Activated naive CD4-positive, alpha-beta T cell treated with anti-CD3 and anti-CD28 coated beads, Interleukin-2, amount 10 ng/mL, durations not matched to agents 7 days and 5 days (primary cell): ENCODE data around the gene MCMBP.
A peak's percentile ranks its signal among the peaks of the same experiment; 100 is the strongest.

Experiments
- CTCF ChIA-PET: fragments of 350-600 bp; sonication (Branson Sonifier 250); formaldehyde crosslinking; loops from one replicate; lab custom pipeline; 2021; ENCODE audit warnings: antibody characterized with exemption; lab: Charles Lee
- DNase-seq: peaks from one replicate; pipeline ENCODE4 v3.0.0-alpha.2; 2020
- H3K27ac Mint-ChIP-seq: one replicate; pipeline ENCODE4 v1.8.0; 2021; ENCODE audit warnings: mild to moderate bottlenecking, moderate library complexity, mixed read lengths
- H3K27me3 Mint-ChIP-seq: one replicate; pipeline ENCODE4 v1.8.0; 2021; ENCODE audit warnings: mild to moderate bottlenecking, mixed read lengths
- H3K36me3 Mint-ChIP-seq: one replicate; pipeline ENCODE4 v1.8.0; 2021; ENCODE audit warnings: mixed read lengths
- H3K4me1 Mint-ChIP-seq: one replicate; pipeline ENCODE4 v1.8.0; 2021; ENCODE audit warnings: mixed read lengths
- H3K4me3 Mint-ChIP-seq: one replicate; pipeline ENCODE4 v1.8.0; 2021; ENCODE audit warnings: mild to moderate bottlenecking, moderate library complexity, mixed read lengths
- H3K9me3 Mint-ChIP-seq: one replicate; pipeline ENCODE4 v1.8.0; 2021; ENCODE audit warnings: mixed read lengths

The MCMBP gene

GRCh38 chr10:119831656-119832055 lies 41.0 kb downstream of the MCMBP start:
- no peaks in the 10 kb centered on the region for H3K27me3 Mint-ChIP-seq
- no peak for DNase-seq
- peaks cover 10% of the 10 kb centered on the region for H3K4me1 Mint-ChIP-seq
- H3K9me3 Mint-ChIP-seq, result no peaks in the 10 kb centered on the region
- no peak overlapping the region for H3K27ac Mint-ChIP-seq
- H3K36me3 Mint-ChIP-seq, result peaks cover 71% of the 10 kb centered on the region
- H3K4me3 Mint-ChIP-seq, result no peak overlapping the region
- CTCF ChIA-PET, result no interaction called here

GRCh38 chr10:119830851-119831250 lies 41.8 kb downstream of the MCMBP start:
- CTCF ChIA-PET, result interaction anchor here (1.7 kb wide), 1 partner anchor 29 kb away, joined by 5 read pairs; no protein-coding TSS in a partner anchor
- Mint-ChIP-seq H3K27me3 (no peaks in the 10 kb centered on the region), H3K27ac (no peak overlapping the region)

GRCh38 chr10:119829429-119829828 lies 43.2 kb downstream of the MCMBP start:
- peaks cover 9% of the 10 kb centered on the region for H3K4me1 Mint-ChIP-seq
- no peak overlapping the region for H3K4me3 Mint-ChIP-seq
- no peaks in the 10 kb centered on the region for H3K27me3 Mint-ChIP-seq
- no peak overlapping the region for H3K27ac Mint-ChIP-seq
- no peaks in the 10 kb centered on the region for H3K9me3 Mint-ChIP-seq
- CTCF ChIA-PET, result interaction anchor here (1.7 kb wide), 1 partner anchor 30 kb away, joined by 5 read pairs; no protein-coding TSS in a partner anchor
- H3K36me3 Mint-ChIP-seq, result peaks cover 60% of the 10 kb centered on the region
- DNase-seq, result no peak

More at GRCh38 chr10:119830851-119831250, 41.8 kb downstream of the MCMBP start:
- Mint-ChIP-seq H3K36me3 (peaks cover 68% of the 10 kb centered on the region), H3K4me1 (peaks cover 10% of the 10 kb centered on the region), H3K4me3 (no peak overlapping the region), H3K9me3 (no peaks in the 10 kb centered on the region)
- no peak for DNase-seq

DNA sequence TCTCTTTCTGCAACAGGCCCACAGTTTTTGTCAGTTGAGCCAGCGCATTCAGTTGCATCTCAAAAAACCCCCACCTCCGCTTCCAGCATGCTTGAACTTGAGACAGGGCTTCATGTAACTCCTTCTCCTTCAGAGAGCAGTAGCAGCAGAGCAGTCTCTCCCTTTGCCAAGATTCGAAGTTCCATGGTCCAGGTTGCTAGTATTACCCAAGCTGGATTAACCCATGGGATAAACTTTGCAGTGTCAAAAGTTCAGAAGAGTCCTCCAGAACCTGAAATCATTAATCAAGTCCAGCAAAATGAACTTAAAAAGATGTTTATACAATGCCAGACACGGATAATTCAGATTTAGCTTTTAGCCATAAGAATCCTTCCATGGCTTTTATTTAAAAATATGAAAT lies 45.2 kb downstream of the MCMBP start:
- Mint-ChIP-seq H3K4me3 (no peak overlapping the region), H3K27ac (no peak overlapping the region), H3K36me3 (peaks cover 46% of the 10 kb centered on the region), H3K4me1 (no peaks in the 10 kb centered on the region), H3K9me3 (no peaks in the 10 kb centered on the region), H3K27me3 (no peaks in the 10 kb centered on the region)
- CTCF ChIA-PET, result no interaction called here
- DNase-seq, result no peak

- CTCF ChIA-PET, result no interaction called here
- Mint-ChIP-seq H3K4me3 (no peak overlapping the region), H3K27ac (peak overlapping the region; percentile 7), H3K9me3 (no peaks in the 10 kb centered on the region), H3K4me1 (no peaks in the 10 kb centered on the region), H3K27me3 (no peaks in the 10 kb centered on the region), H3K36me3 (peaks cover 39% of the 10 kb centered on the region)
- no peak for DNase-seq
These were observed 45.9 kb downstream of the MCMBP start for GRCh38 chr10:119826771-119827170.

DNA sequence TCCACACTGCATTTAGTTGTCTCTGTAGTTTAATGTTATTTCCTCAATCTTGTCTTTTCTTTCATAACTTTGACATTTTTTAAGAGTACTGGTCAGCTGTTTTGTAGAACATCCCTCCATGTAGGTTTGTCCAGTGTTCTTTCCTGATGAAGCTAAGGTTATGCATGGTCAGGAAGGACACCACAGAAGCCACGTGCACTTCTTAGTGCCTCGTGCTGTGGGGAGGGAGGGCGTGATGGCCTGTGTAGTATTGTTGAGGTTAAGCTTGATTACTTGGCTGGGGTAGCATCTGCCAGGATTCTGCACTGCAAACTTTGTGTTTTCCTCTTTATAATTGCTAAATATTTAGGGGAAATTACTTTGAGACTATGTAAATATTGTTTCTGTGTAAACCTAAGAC lies 48.3 kb downstream of the MCMBP start:
- H3K36me3 Mint-ChIP-seq, result peaks cover 27% of the 10 kb centered on the region
- no peak for DNase-seq
- H3K4me3 Mint-ChIP-seq, result no peak overlapping the region
- no peaks in the 10 kb centered on the region for H3K4me1 Mint-ChIP-seq
- no peak overlapping the region for H3K27ac Mint-ChIP-seq
- no peaks in the 10 kb centered on the region for H3K9me3 Mint-ChIP-seq
- no peaks in the 10 kb centered on the region for H3K27me3 Mint-ChIP-seq
- CTCF ChIA-PET, result no interaction called here

DNA sequence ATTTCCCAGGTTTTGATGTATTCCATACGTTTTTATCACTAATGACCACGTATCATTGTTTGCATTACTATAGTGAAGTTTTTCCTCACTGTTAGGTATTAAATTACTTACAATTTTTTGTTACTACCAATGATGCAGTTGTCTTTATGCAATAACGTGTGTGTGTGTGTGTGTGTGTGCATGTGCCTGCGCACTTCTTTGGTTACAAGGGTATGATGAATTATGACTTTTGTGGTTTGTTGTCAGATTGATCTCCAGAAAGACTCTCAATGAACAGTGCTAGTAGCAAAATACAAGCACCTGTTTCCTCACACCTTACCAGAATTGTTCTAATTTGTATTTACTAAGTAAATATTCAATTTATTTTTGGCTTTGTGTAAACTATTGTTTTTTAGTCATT lies 51.5 kb downstream of the MCMBP start:
- Mint-ChIP-seq H3K36me3 (peaks cover 5% of the 10 kb centered on the region), H3K4me3 (no peak overlapping the region), H3K27me3 (no peaks in the 10 kb centered on the region), H3K9me3 (no peaks in the 10 kb centered on the region), H3K4me1 (no peaks in the 10 kb centered on the region), H3K27ac (no peak overlapping the region)
- CTCF ChIA-PET, result no interaction called here
- no peak for DNase-seq

DNA sequence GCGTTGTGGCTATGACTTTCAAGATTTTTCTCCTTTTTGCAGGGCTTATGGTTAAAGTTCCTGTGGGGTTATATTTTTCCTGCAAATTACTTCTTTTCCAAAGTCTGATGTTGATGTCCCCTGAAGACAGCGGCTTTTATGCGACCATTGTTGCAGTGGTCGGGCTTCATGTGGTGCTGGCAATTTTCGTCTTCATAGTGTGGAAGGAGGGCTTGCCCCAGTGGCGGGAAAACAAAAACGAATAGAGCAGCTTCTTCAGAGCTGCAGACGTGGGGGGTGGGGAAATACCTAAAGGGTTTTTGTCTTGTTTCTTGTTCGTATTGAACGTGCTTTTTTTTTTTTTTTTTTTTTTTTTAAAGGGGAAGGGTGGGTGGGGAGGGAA lies 53.8 kb downstream of the MCMBP start:
- H3K27ac Mint-ChIP-seq, result no peak overlapping the region
- CTCF ChIA-PET, result no interaction called here

DNA sequence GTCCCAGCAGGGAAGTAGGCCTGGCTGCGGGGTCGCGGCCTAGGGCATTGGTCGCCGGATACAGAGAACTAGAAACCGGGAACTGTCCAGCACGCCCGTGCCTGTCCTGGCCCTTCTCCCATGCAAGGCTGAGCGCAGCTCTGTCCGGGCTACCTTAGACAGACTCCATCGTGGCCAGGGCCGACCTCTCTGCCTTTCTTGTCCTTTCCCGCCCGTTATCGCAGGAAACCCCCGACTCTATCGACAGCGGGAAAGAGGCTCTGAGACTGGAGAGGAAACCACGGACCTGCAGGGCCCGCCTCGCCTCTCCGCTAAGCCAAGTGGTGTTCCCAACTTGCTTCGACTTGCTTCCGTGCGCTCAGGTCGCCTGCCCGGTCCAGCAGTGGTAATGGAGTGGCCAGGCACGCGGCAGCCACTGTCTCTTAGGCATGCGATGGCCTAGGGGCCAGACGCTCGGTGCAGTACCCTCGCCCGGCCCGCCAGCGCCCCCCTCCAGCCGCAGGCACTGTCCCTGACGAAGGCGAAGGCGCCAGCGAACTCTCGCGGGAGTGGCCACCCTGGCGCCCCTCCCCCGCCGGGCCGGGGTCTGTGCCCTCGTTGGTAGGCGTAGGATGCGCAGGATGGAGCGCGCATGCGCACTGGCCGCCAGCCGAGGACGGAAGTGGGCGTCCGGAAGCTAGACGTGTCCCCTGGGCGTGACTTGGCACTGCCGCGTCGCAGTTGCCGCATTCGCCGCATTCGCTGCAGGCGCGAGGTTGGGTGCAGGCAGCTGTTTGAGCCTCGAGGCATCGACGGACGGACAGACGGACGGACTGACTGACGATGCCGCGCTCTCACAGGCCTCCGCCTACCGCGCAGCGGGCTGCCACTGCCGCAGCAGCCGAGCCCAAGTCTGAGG lies 54.4 kb downstream of the MCMBP start:
- peak; percentile 27 for DNase-seq
- no peaks in the 10 kb centered on the region for H3K27me3 Mint-ChIP-seq
- H3K9me3 Mint-ChIP-seq, result no peaks in the 10 kb centered on the region
- no peaks in the 10 kb centered on the region for H3K4me1 Mint-ChIP-seq
- no peak overlapping the region for H3K4me3 Mint-ChIP-seq
- no peak overlapping the region for H3K27ac Mint-ChIP-seq
- peaks cover 6% of the 10 kb centered on the region for H3K36me3 Mint-ChIP-seq
- CTCF ChIA-PET, result no interaction called here

More for the DNA sequence above, 53.8 kb downstream of the MCMBP start:
- DNase-seq, result no peak
- no peak overlapping the region for H3K4me3 Mint-ChIP-seq
- H3K27me3 Mint-ChIP-seq, result no peaks in the 10 kb centered on the region
- no peaks in the 10 kb centered on the region for H3K9me3 Mint-ChIP-seq
- no peaks in the 10 kb centered on the region for H3K4me1 Mint-ChIP-seq
- H3K36me3 Mint-ChIP-seq, result peaks cover 4% of the 10 kb centered on the region

DNA sequence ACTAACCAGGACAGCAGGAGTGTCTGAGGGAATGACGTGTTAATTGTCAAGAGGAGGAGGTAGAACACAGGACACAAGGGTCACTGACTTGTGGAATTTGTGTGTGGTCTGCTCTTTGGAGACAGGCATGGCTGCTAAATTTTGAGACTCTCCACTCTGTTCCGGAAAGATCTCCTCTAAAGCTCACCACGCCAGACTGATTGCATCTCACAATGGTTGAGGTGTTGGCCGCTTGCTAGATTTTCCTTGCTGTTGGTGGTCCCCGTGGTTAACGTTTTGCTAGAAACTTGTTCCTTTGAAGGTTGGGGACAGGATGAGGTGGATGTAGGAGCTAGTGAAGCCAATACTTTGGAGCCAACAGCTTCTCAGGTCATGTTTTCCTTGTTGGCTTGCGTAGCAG lies 57.0 kb downstream of the MCMBP start:
- Mint-ChIP-seq H3K27ac (no peak overlapping the region), H3K4me3 (no peak overlapping the region), H3K36me3 (peaks cover 6% of the 10 kb centered on the region), H3K4me1 (no peaks in the 10 kb centered on the region), H3K9me3 (no peaks in the 10 kb centered on the region), H3K27me3 (no peaks in the 10 kb centered on the region)
- CTCF ChIA-PET, result interaction anchor here (0.7 kb wide), 1 partner anchor 49 kb away, joined by 3 read pairs; no protein-coding TSS in a partner anchor
- DNase-seq, result no peak

DNA sequence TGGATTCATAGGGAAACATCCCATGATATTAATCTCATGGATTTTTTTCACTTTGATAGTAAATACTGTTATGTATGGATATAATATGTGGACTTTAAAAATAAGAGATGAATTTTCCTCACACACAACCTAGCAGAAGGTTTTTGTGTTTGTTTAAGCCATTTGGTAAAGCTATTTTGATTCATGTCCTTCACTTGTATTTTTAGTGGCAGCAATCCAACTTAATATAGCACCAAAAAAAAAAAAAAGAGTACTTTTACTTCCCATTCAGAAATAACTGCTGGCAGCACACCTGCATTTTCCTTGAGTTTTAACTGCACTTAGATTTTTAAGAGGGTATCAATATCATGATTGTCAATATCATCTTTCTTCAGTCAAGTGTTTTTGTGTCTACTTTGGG lies 60.0 kb downstream of the MCMBP start:
- H3K4me3 Mint-ChIP-seq, result no peak overlapping the region
- H3K4me1 Mint-ChIP-seq, result peaks cover 3% of the 10 kb centered on the region
- H3K27ac Mint-ChIP-seq, result no peak overlapping the region

GRCh38 chr10:119811122-119811521 lies 61.5 kb downstream of the MCMBP start:
- no peaks in the 10 kb centered on the region for H3K9me3 Mint-ChIP-seq
- DNase-seq, result no peak
- peaks cover 3% of the 10 kb centered on the region for H3K4me1 Mint-ChIP-seq
- H3K27ac Mint-ChIP-seq, result no peak overlapping the region
- no peaks in the 10 kb centered on the region for H3K27me3 Mint-ChIP-seq
- CTCF ChIA-PET, result interaction anchor here (0.9 kb wide), 1 partner anchor 128 kb away, joined by 4 read pairs; no protein-coding TSS in a partner anchor
- H3K36me3 Mint-ChIP-seq, result peaks cover 2% of the 10 kb centered on the region
- no peak overlapping the region for H3K4me3 Mint-ChIP-seq

More for the DNA sequence above, 60.0 kb downstream of the MCMBP start:
- H3K27me3 Mint-ChIP-seq, result no peaks in the 10 kb centered on the region
- CTCF ChIA-PET, result no interaction called here
- no peaks in the 10 kb centered on the region for H3K9me3 Mint-ChIP-seq
- DNase-seq, result no peak
- peaks cover 3% of the 10 kb centered on the region for H3K36me3 Mint-ChIP-seq

DNA sequence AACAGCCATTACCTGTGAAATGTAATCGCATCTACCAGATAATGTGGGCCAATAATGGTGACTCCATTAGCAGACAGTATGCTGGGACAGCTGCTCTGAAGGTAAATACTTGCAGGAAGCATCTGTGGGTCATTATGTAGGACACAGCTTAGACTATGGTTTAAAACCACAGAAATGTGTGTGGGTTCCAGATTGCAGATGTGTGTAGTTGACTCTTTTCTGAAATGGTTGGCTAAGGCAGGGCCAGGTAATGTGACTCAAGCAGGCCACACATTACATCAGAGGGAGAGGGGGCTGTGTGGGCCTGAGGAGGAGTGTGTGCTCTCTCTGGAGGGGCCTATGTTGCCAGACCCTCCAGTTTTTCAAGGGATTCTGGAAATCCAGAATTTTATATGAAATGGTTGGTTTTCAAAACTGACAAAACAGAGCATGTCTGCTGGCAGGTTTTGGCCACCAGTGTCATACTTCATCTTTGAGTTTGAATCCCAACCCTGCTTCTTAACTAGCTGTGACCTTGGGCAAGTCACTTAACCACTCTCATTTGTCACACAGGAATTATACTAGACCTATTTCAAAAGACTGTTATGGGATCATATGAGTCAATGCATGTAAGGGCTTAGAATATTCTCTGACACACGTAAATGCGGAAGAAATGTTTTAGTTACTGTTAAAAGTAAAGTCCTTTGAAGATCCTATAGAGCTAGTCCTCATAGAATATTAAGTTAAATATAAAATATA lies 64.5 kb downstream of the MCMBP start:
- H3K9me3 Mint-ChIP-seq, result no peaks in the 10 kb centered on the region
- H3K36me3 Mint-ChIP-seq, result no peaks in the 10 kb centered on the region
- peaks cover 3% of the 10 kb centered on the region for H3K4me1 Mint-ChIP-seq
- H3K4me3 Mint-ChIP-seq, result no peak overlapping the region
- no peak for DNase-seq
- CTCF ChIA-PET, result interaction anchor here (0.8 to 1.7 kb wide), 3 partner anchors 18 to 51 kb away, joined by 4 to 5 read pairs (median 4); no protein-coding TSS in a partner anchor
- no peak overlapping the region for H3K27ac Mint-ChIP-seq
- no peaks in the 10 kb centered on the region for H3K27me3 Mint-ChIP-seq

DNA sequence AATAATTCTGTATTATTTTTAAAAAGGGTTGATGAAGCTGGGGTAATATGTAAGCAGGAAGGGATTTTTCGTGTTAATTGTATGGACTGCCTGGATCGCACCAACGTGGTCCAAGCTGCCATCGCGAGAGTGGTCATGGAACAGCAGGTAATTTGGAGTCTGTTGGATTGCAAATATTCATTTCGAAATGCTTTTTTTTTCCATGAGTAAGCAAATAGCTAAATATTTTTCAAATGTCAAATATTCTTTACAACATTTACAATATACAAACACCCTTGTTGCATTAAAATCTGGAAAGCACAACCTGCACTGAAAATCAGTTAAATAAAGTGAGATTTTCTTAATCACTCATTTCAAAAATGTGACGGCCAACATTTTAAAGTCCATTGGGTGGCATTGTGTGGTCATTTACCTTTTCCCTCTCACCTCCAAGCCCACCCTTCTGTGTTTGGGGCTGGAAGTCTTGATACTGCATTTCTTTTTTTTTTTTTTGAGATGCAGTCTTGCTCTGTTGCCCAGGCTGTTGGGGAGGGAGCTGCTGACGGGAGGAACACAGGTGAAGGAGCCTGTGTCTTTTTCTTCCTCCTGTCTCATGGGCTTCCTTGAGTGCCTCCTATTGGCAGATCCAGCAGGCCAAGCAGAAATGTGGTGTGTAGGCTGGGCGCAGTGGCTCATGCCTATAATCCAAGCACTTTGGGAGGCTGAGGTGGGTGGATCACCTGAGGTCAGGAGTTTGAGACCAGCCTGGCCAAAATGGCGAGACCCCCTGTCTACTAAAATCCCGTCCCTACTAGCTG lies 66.1 kb downstream of the MCMBP start:
- Mint-ChIP-seq H3K4me3 (no peak overlapping the region), H3K4me1 (peaks cover 3% of the 10 kb centered on the region), H3K9me3 (no peaks in the 10 kb centered on the region), H3K27ac (no peak overlapping the region), H3K36me3 (no peaks in the 10 kb centered on the region), H3K27me3 (no peaks in the 10 kb centered on the region)
- DNase-seq, result no peak
- CTCF ChIA-PET, result no interaction called here
